Neural progenitor cell (in vitro differentiated cells): Measurements from ENCODE around the gene ALDH8A1.

Source experiments
- EZH2 ChIP-seq: fragments of 200-600 bp; sonication (generic); IDR thresholded peaks from 2 replicates; pipeline ENCODE4 v1.6.1; 2017; ENCODE audit warnings: antibody characterized with exemption, mild to moderate bottlenecking, moderate library complexity
- EZH2phosphoT487 ChIP-seq: fragments of 200-600 bp; sonication (generic); IDR thresholded peaks from 2 replicates; pipeline ENCODE4 v1.6.1; 2017; ENCODE audit warnings: antibody characterized with exemption
- TF ChIP-seq, protein P1 (sequence below): fragments of 200-600 bp; sonication (generic); IDR thresholded peaks from 2 replicates; pipeline ENCODE4 v1.5.1; 2017; ENCODE audit warnings: antibody characterized with exemption, mild to moderate bottlenecking

DNA sequence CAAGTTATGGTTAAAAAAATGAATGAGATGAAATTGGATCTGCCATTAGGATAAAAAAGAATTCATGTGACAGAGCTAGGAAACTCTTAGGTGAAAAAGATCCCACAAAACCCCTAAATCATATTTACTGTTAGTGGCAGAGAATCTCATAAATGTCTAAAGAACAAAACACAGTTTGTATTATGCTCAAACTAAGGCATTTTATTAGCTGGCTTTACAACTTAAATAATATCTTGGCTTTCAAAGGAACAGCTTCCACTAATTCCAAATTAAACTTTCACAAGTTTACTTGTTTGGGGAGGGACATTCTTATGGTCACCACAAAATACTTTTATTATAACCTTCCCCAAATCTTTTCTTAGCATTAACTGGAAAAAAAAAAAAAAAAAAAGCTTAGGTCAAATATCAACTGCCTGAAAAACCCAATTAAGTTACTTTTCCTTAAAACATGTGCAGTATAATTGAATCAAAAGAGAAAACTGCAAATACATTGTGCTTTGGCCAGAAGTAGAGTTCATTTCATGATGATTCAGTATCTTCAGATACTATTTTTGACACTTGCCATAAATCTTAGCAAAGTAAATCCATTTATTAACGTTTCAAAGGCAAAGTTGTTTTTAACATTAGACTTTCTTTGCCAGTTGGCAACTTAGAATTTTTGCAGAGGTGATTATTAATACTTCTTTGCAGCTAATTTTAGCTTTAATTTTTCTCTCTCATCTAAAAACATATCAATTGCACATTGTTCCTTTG lies 14.7 kb upstream of the ALDH8A1 start:
- TF ChIP-seq, protein P1, sequence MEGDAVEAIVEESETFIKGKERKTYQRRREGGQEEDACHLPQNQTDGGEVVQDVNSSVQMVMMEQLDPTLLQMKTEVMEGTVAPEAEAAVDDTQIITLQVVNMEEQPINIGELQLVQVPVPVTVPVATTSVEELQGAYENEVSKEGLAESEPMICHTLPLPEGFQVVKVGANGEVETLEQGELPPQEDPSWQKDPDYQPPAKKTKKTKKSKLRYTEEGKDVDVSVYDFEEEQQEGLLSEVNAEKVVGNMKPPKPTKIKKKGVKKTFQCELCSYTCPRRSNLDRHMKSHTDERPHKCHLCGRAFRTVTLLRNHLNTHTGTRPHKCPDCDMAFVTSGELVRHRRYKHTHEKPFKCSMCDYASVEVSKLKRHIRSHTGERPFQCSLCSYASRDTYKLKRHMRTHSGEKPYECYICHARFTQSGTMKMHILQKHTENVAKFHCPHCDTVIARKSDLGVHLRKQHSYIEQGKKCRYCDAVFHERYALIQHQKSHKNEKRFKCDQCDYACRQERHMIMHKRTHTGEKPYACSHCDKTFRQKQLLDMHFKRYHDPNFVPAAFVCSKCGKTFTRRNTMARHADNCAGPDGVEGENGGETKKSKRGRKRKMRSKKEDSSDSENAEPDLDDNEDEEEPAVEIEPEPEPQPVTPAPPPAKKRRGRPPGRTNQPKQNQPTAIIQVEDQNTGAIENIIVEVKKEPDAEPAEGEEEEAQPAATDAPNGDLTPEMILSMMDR, result no peak
- TF ChIP-seq EZH2 (no peak), EZH2phosphoT487 (no peak)
